HepG2 (cell line): ENCODE results near the gene DTYMK.

Source experiments
- CBFB ChIP-seq: sonication (generic); formaldehyde crosslinking; IDR thresholded peaks from 2 replicates; pipeline ENCODE4 v1.4.0; 2020; ENCODE audit warnings: missing genetic modification reagents
- CTCF ChIP-seq: sonication (generic); formaldehyde crosslinking; IDR thresholded peaks from 2 replicates; pipeline ENCODE4 v1.5.0; 2020; ENCODE audit warnings: mild to moderate bottlenecking, missing genetic modification reagents, moderate library complexity
- FUBP1 ChIP-seq: sonication (generic); formaldehyde crosslinking; IDR thresholded peaks from 2 replicates; pipeline ENCODE4 v1.5.1; 2020; ENCODE audit warnings: missing genetic modification reagents, mild to moderate bottlenecking, borderline replicate concordance
- JDP2 ChIP-seq: sonication (generic); formaldehyde crosslinking; IDR thresholded peaks from 2 replicates; pipeline ENCODE4 v1.8.1; 2022; ENCODE audit warnings: missing genetic modification reagents, borderline replicate concordance
- REPIN1 ChIP-seq: sonication (generic); formaldehyde crosslinking; IDR thresholded peaks from 2 replicates; pipeline ENCODE4 v1.8.0; 2022; ENCODE audit warnings: missing genetic modification reagents, low read depth, mild to moderate bottlenecking, borderline replicate concordance
- TF ChIP-seq, protein P1 (sequence below): sonication (generic); formaldehyde crosslinking; IDR thresholded peaks from 2 replicates; pipeline ENCODE4 v1.4.0; 2020; ENCODE audit warnings: missing genetic modification reagents

GRCh38 chr2:241648453-241648852, 38.2 kb downstream of the DTYMK start:
- TF ChIP-seq FUBP1 (CRISPR knock-in tag) (no peak), CTCF (CRISPR knock-in tag) (no peak), JDP2 (CRISPR knock-in tag) (no peak), REPIN1 (CRISPR knock-in tag) (no peak), CBFB (CRISPR knock-in tag) (no peak)
- TF ChIP-seq, protein P1, sequence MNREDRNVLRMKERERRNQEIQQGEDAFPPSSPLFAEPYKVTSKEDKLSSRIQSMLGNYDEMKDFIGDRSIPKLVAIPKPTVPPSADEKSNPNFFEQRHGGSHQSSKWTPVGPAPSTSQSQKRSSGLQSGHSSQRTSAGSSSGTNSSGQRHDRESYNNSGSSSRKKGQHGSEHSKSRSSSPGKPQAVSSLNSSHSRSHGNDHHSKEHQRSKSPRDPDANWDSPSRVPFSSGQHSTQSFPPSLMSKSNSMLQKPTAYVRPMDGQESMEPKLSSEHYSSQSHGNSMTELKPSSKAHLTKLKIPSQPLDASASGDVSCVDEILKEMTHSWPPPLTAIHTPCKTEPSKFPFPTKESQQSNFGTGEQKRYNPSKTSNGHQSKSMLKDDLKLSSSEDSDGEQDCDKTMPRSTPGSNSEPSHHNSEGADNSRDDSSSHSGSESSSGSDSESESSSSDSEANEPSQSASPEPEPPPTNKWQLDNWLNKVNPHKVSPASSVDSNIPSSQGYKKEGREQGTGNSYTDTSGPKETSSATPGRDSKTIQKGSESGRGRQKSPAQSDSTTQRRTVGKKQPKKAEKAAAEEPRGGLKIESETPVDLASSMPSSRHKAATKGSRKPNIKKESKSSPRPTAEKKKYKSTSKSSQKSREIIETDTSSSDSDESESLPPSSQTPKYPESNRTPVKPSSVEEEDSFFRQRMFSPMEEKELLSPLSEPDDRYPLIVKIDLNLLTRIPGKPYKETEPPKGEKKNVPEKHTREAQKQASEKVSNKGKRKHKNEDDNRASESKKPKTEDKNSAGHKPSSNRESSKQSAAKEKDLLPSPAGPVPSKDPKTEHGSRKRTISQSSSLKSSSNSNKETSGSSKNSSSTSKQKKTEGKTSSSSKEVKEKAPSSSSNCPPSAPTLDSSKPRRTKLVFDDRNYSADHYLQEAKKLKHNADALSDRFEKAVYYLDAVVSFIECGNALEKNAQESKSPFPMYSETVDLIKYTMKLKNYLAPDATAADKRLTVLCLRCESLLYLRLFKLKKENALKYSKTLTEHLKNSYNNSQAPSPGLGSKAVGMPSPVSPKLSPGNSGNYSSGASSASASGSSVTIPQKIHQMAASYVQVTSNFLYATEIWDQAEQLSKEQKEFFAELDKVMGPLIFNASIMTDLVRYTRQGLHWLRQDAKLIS (CRISPR knock-in tag): no peak
